Measurements from ENCODE around the gene CIT.

Gene CIT

GRCh38 chr12:119817546-119818343, 59.4 kb downstream of the CIT start:
- no peak for DNase-seq (ENCODE audit: low read depth in 2 of 2)
- TF ChIP-seq CTCF (IDR thresholded peaks at IDR 0.05; ENCODE audit: low read depth, low read length) = no peak

GRCh38 chr12:119809023-119809422, 68.1 kb downstream of the CIT start:
- no peak overlapping the region for H3K4me3 ChIP-seq (replicated peaks in 1 of 2; ENCODE audit: low read depth in 2 of 2, low read length in 2 of 2)
- TF ChIP-seq CTCF (IDR thresholded peaks at IDR 0.05; ENCODE audit: low read depth, low read length) = no peak
- DNase-seq (ENCODE audit: low read depth in 2 of 2) = no peak

More at GRCh38 chr12:119817546-119818343, 59.4 kb downstream of the CIT start:
- no peak overlapping the region for H3K4me3 ChIP-seq (replicated peaks in 1 of 2; ENCODE audit: low read depth in 2 of 2, low read length in 2 of 2)

GRCh38 chr12:119808441-119808840, 68.7 kb downstream of the CIT start:
- no peak for TF ChIP-seq CTCF (IDR thresholded peaks at IDR 0.05; ENCODE audit: low read depth, low read length)
- peak in 1 of 2 donors; percentile 53 for DNase-seq (ENCODE audit: low read depth in 2 of 2)
- H3K4me3 ChIP-seq (replicated peaks in 1 of 2; ENCODE audit: low read depth in 2 of 2, low read length in 2 of 2) = no peak overlapping the region

GRCh38 chr12:119807380-119807779, 69.7 kb downstream of the CIT start:
- DNase-seq (ENCODE audit: low read depth in 2 of 2) = no peak
- TF ChIP-seq CTCF (IDR thresholded peaks at IDR 0.05; ENCODE audit: low read depth, low read length) = no peak
- H3K4me3 ChIP-seq (replicated peaks in 1 of 2; ENCODE audit: low read depth in 2 of 2, low read length in 2 of 2) = no peak overlapping the region

GRCh38 chr12:119804011-119804641, 73.0 kb downstream of the CIT start:
- DNase-seq (ENCODE audit: low read depth in 2 of 2) = peak; percentile 56 to 73
- TF ChIP-seq CTCF (IDR thresholded peaks at IDR 0.05; ENCODE audit: low read depth, low read length) = peak; percentile 34
- peak overlapping the region; percentile 42 to 49 for H3K4me3 ChIP-seq (replicated peaks in 1 of 2; ENCODE audit: low read depth in 2 of 2, low read length in 2 of 2)

- no peak for TF ChIP-seq CTCF (IDR thresholded peaks at IDR 0.05; ENCODE audit: low read depth, low read length)
- DNase-seq (ENCODE audit: low read depth in 2 of 2) = peak; percentile 11 to 66
- peak overlapping the region; percentile 19 to 49 for H3K4me3 ChIP-seq (replicated peaks in 1 of 2; ENCODE audit: low read depth in 2 of 2, low read length in 2 of 2)
Measured at GRCh38 chr12:119803381-119803791, 73.7 kb downstream of the CIT start.

Data from cardiac fibroblast (primary cell).